Measurements from ENCODE around the gene SNAP91.
"Not testable (repeated sequence)": the region's sequence is repeated elsewhere in the genome, so short reads cannot be mapped to it uniquely, and the experiment has no call there.

Gene SNAP91

GRCh38 chr6:83696674-83697073, 12.2 kb downstream of the SNAP91 start:
- no peak overlapping the region for H3K27ac Mint-ChIP-seq
- peaks cover 3% of the 10 kb centered on the region for H3K27me3 Mint-ChIP-seq
- H3K36me3 Mint-ChIP-seq = no peaks in the 10 kb centered on the region
- H3K4me1 Mint-ChIP-seq (ENCODE audit: low read depth) = no peaks in the 10 kb centered on the region
- no peaks in the 10 kb centered on the region for H3K9me3 Mint-ChIP-seq (ENCODE audit: low read depth)
- no peak overlapping the region for H3K4me3 Mint-ChIP-seq

- Mint-ChIP-seq H3K36me3 (no peaks in the 10 kb centered on the region), H3K4me1 (ENCODE audit: low read depth) (no peaks in the 10 kb centered on the region), H3K4me3 (no peak overlapping the region), H3K27me3 (no peaks in the 10 kb centered on the region), H3K27ac (no peak overlapping the region), H3K9me3 (ENCODE audit: low read depth) (no peaks in the 10 kb centered on the region)
These were observed 23.4 kb downstream of the SNAP91 start for GRCh38 chr6:83685481-83685880.

GRCh38 chr6:83677791-83678190, 31.1 kb downstream of the SNAP91 start:
- Mint-ChIP-seq H3K36me3 (no peaks in the 10 kb centered on the region), H3K4me1 (ENCODE audit: low read depth) (no peaks in the 10 kb centered on the region), H3K27ac (no peak overlapping the region), H3K9me3 (ENCODE audit: low read depth) (no peaks in the 10 kb centered on the region), H3K27me3 (no peaks in the 10 kb centered on the region), H3K4me3 (no peak overlapping the region)

- no peaks in the 10 kb centered on the region for H3K36me3 Mint-ChIP-seq
- no peak overlapping the region for H3K4me3 Mint-ChIP-seq
- H3K9me3 Mint-ChIP-seq (ENCODE audit: low read depth) = no peaks in the 10 kb centered on the region
- H3K27ac Mint-ChIP-seq = no peak overlapping the region
- H3K4me1 Mint-ChIP-seq (ENCODE audit: low read depth) = no peaks in the 10 kb centered on the region
- H3K27me3 Mint-ChIP-seq = peaks cover 3% of the 10 kb centered on the region
These were observed 70.9 kb downstream of the SNAP91 start for GRCh38 chr6:83637953-83638352.

- Mint-ChIP-seq H3K27me3 (peaks cover 3% of the 10 kb centered on the region), H3K4me3 (no peak overlapping the region), H3K4me1 (ENCODE audit: low read depth) (no peaks in the 10 kb centered on the region), H3K27ac (no peak overlapping the region), H3K36me3 (no peaks in the 10 kb centered on the region), H3K9me3 (ENCODE audit: low read depth) (no peaks in the 10 kb centered on the region)
These were observed 72.1 kb downstream of the SNAP91 start for GRCh38 chr6:83636800-83637199.

- Mint-ChIP-seq H3K36me3 (no peaks in the 10 kb centered on the region), H3K4me3 (no peak overlapping the region), H3K27me3 (peaks cover 4% of the 10 kb centered on the region), H3K27ac (no peak overlapping the region), H3K4me1 (ENCODE audit: low read depth) (no peaks in the 10 kb centered on the region), H3K9me3 (ENCODE audit: low read depth) (no peaks in the 10 kb centered on the region)
These were observed 75.3 kb downstream of the SNAP91 start for GRCh38 chr6:83633609-83634008.

- no peak overlapping the region for H3K4me3 Mint-ChIP-seq
- H3K4me1 Mint-ChIP-seq (ENCODE audit: low read depth) = no peaks in the 10 kb centered on the region
- no peaks in the 10 kb centered on the region for H3K9me3 Mint-ChIP-seq (ENCODE audit: low read depth)
- no peak overlapping the region for H3K27ac Mint-ChIP-seq
- H3K36me3 Mint-ChIP-seq = no peaks in the 10 kb centered on the region
- H3K27me3 Mint-ChIP-seq = peaks cover 3% of the 10 kb centered on the region
These were observed 75.8 kb downstream of the SNAP91 start for GRCh38 chr6:83633149-83633548.

- H3K27me3 Mint-ChIP-seq = not testable (repeated sequence)
These were observed 79.0 kb downstream of the SNAP91 start for GRCh38 chr6:83629908-83630307.

GRCh38 chr6:83615025-83615999, 93.6 kb downstream of the SNAP91 start:
- no peaks in the 10 kb centered on the region for H3K27me3 Mint-ChIP-seq
- H3K4me3 Mint-ChIP-seq = no peak overlapping the region
- no peaks in the 10 kb centered on the region for H3K9me3 Mint-ChIP-seq (ENCODE audit: low read depth)
- H3K36me3 Mint-ChIP-seq = no peaks in the 10 kb centered on the region
- H3K4me1 Mint-ChIP-seq (ENCODE audit: low read depth) = no peaks in the 10 kb centered on the region
- no peak overlapping the region for H3K27ac Mint-ChIP-seq

More at GRCh38 chr6:83629908-83630307, 79.0 kb downstream of the SNAP91 start:
- H3K27ac Mint-ChIP-seq; H3K4me3 Mint-ChIP-seq; H3K9me3 Mint-ChIP-seq (ENCODE audit: low read depth); H3K4me1 Mint-ChIP-seq (ENCODE audit: low read depth); H3K36me3 Mint-ChIP-seq: not testable (repeated sequence)

- H3K36me3 Mint-ChIP-seq = no peaks in the 10 kb centered on the region
- H3K27ac Mint-ChIP-seq = no peak overlapping the region
- no peaks in the 10 kb centered on the region for H3K4me1 Mint-ChIP-seq (ENCODE audit: low read depth)
- no peaks in the 10 kb centered on the region for H3K27me3 Mint-ChIP-seq
- H3K4me3 Mint-ChIP-seq = no peak overlapping the region
- H3K9me3 Mint-ChIP-seq (ENCODE audit: low read depth) = no peaks in the 10 kb centered on the region
These were observed 95.5 kb downstream of the SNAP91 start for GRCh38 chr6:83613378-83613777.

- Mint-ChIP-seq H3K27me3 (no peaks in the 10 kb centered on the region), H3K9me3 (ENCODE audit: low read depth) (no peaks in the 10 kb centered on the region), H3K4me1 (ENCODE audit: low read depth) (no peaks in the 10 kb centered on the region), H3K36me3 (no peaks in the 10 kb centered on the region), H3K27ac (no peak overlapping the region), H3K4me3 (no peak overlapping the region)
These were observed 99.7 kb downstream of the SNAP91 start for GRCh38 chr6:83609248-83609647.

GRCh38 chr6:83605517-83605916, 103.4 kb downstream of the SNAP91 start:
- Mint-ChIP-seq H3K27ac (no peak overlapping the region), H3K9me3 (ENCODE audit: low read depth) (no peaks in the 10 kb centered on the region), H3K4me1 (ENCODE audit: low read depth) (no peaks in the 10 kb centered on the region), H3K27me3 (peaks cover 1% of the 10 kb centered on the region), H3K4me3 (no peak overlapping the region), H3K36me3 (no peaks in the 10 kb centered on the region)

GRCh38 chr6:83603551-83603950, 105.3 kb downstream of the SNAP91 start:
- Mint-ChIP-seq H3K36me3 (no peaks in the 10 kb centered on the region), H3K27me3 (peaks cover 1% of the 10 kb centered on the region), H3K4me1 (ENCODE audit: low read depth) (no peaks in the 10 kb centered on the region), H3K27ac (no peak overlapping the region), H3K4me3 (no peak overlapping the region), H3K9me3 (ENCODE audit: low read depth) (no peaks in the 10 kb centered on the region)

GRCh38 chr6:83601119-83601518, 107.8 kb downstream of the SNAP91 start:
- Mint-ChIP-seq H3K36me3 (no peaks in the 10 kb centered on the region), H3K27ac (no peak overlapping the region), H3K4me3 (no peak overlapping the region), H3K4me1 (ENCODE audit: low read depth) (no peaks in the 10 kb centered on the region), H3K9me3 (ENCODE audit: low read depth) (no peaks in the 10 kb centered on the region), H3K27me3 (peaks cover 1% of the 10 kb centered on the region)

GRCh38 chr6:83600459-83600858, 108.4 kb downstream of the SNAP91 start:
- peaks cover 1% of the 10 kb centered on the region for H3K27me3 Mint-ChIP-seq
- no peak overlapping the region for H3K4me3 Mint-ChIP-seq
- H3K27ac Mint-ChIP-seq = no peak overlapping the region
- H3K4me1 Mint-ChIP-seq (ENCODE audit: low read depth) = no peaks in the 10 kb centered on the region
- no peaks in the 10 kb centered on the region for H3K9me3 Mint-ChIP-seq (ENCODE audit: low read depth)
- no peaks in the 10 kb centered on the region for H3K36me3 Mint-ChIP-seq

GRCh38 chr6:83597511-83597910, 111.4 kb downstream of the SNAP91 start:
- H3K27ac Mint-ChIP-seq = no peak overlapping the region
- peaks cover 1% of the 10 kb centered on the region for H3K4me1 Mint-ChIP-seq (ENCODE audit: low read depth)
- H3K27me3 Mint-ChIP-seq = peaks cover 1% of the 10 kb centered on the region
- H3K9me3 Mint-ChIP-seq (ENCODE audit: low read depth) = no peaks in the 10 kb centered on the region
- no peaks in the 10 kb centered on the region for H3K36me3 Mint-ChIP-seq
- no peak overlapping the region for H3K4me3 Mint-ChIP-seq
